Gastroesophageal sphincter (tissue), 4 donors: ENCODE data around the gene ALDH1L1. TPM values are rescaled to one million over a fixed set of nuclear protein-coding genes. Genes with fewer than 3 reads are reported as not detected.

ENCODE experiments used
- ATAC-seq: fragments of 150-250 bp; one replicate; pipeline ENCODE4 v1.9.1; 2016; ENCODE audit warnings: mild to moderate bottlenecking, moderate library complexity
- H3K27ac ChIP-seq, 4 donors: fragments of 200-600 bp; sonication (generic) in 3 of 4; 1 replicate in 3 of 4; 2 replicates in 1 of 4; pipeline ENCODE4 v1.5.1; 2016 to 2019
- H3K27me3 ChIP-seq: fragments of 200-600 bp; sonication (generic); one replicate; pipeline ENCODE4 v1.5.1; 2019
- H3K36me3 ChIP-seq, 2 donors: fragments of 200-600 bp; sonication (generic); one replicate each; pipeline ENCODE4 v1.5.1; 2019; ENCODE audit warnings: control low read depth in 1 of 2
- H3K4me1 ChIP-seq, 3 donors: fragments of 200-600 bp; sonication (generic); 1 replicate in 2 of 3; 2 replicates in 1 of 3; pipeline ENCODE4 v1.5.1; 2016 to 2019; ENCODE audit warnings: control low read depth in 2 of 3
- H3K4me3 ChIP-seq, 2 donors: fragments of 200-600 bp; sonication (generic); one replicate each; pipeline ENCODE4 v1.5.1; 2019; ENCODE audit warnings: mild to moderate bottlenecking in 1 of 2, moderate library complexity in 1 of 2
- H3K9me3 ChIP-seq, 3 donors: fragments of 200-600 bp; sonication (generic); one replicate each; pipeline ENCODE4 v1.5.1; 2017 to 2019; ENCODE audit warnings: control low read depth in 2 of 3
- CTCF ChIP-seq, 4 experiments: fragments of 200-600 bp in 2 of 4; fragments of 450-650 bp in 2 of 4; sonication (generic) in 1 of 4; IDR thresholded peaks; one replicate each; pipeline ENCODE4 v1.5.1; 2017 to 2019; ENCODE audit warnings: antibody characterized with exemption in 4 of 4, mild to moderate bottlenecking in 2 of 4, moderate library complexity in 2 of 4
- EP300 ChIP-seq: sonication (generic); formaldehyde crosslinking; IDR thresholded peaks from one replicate; pipeline ENCODE4 v1.6.1; 2017; ENCODE audit warnings: antibody characterized with exemption, mild to moderate bottlenecking
- POLR2A ChIP-seq, 2 donors: fragments of 450-650 bp; IDR thresholded peaks; one replicate each; pipeline ENCODE4 v1.6.1; 2017; ENCODE audit warnings: antibody characterized with exemption in 2 of 2, mild to moderate bottlenecking in 2 of 2, moderate library complexity in 1 of 2
- POLR2AphosphoS5 ChIP-seq: sonication (generic); formaldehyde crosslinking; IDR thresholded peaks from one replicate; pipeline ENCODE4 v1.6.1; 2017; ENCODE audit warnings: antibody characterized with exemption
- WGBS, 2 donors: methylation state at CpG; one replicate each; pipeline ENCODE4 v1.1.5; 2018; ENCODE audit warnings: low coverage in 1 of 2; 5-methylcytosine and 5-hydroxymethylcytosine counted together
- total RNA-seq, 4 donors: library from RNA; depleted of rRNA; stranded (reverse); fragments of >200 nt; gene quantifications; one replicate each; pipeline ENCODE4 v1.1.0, GENCODE V29; 2016

Gene ALDH1L1
- total RNA-seq, 4 donors from 2014 or later = 16.3 to 67.9 (median 38.7) TPM

DNA sequence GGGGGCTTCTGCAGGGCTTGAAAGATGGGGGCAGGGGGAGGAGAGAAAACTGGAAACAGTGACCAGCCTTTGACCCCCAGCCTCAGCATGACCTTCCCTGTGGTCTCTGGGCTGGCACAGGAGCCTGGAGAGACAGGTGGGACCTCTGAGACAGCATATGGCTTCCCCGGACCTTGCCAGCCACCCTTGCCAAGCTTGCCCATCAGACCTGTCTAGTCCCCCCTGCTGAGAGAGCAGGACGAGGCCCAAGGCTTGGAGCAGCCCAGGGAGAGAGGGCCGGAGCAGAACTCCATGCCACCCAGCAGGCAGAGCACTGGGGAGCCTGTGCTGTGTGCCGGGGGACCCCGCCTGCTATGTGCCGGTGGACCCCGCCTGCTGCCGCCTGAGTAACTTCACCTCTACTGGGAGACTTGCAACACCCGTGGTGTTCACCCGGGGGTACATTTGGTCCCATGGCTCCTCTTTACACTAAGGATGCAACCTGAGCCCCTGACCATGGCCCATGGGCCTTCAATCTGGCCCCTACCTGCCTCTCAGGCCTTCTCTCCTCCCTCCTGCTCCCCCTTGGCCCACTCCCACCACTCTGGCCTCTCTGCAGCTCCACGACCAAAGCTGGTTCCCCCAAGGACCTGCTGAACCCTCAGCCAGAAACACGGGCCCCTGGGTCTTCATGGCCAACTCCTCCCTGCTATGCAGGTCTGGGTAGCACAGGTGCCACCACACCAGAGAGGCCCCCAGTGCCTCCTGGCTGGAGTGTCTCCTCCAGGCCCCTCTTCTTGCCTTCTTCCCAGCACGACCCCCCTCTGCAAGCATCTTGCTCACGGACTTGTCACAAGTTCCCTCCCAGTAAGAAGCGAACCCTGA lies 75.4 kb downstream of the ALDH1L1 start:
- no peak overlapping the region for H3K27ac ChIP-seq
- no peak for ATAC-seq
- TF ChIP-seq POLR2A (IDR thresholded peaks at IDR 0.05) (no peak), CTCF (IDR thresholded peaks at IDR 0.05) (no peak), POLR2AphosphoS5 (no peak), EP300 (no peak)
- WGBS, 2 donors = 73% methylated on average over 3 of the region's 15 CpGs; no CpG with 5 or more reads in 1 of the 2 donors
- H3K36me3 ChIP-seq = peaks cover 0 to 65% of the 10 kb centered on the region in 2 donors
- H3K4me1 ChIP-seq = peaks cover 0 to 30% (median 8%) of the 10 kb centered on the region in 3 donors
- H3K4me3 ChIP-seq = no peak overlapping the region
- H3K9me3 ChIP-seq = no peaks in the 10 kb centered on the region
- H3K27me3 ChIP-seq = no peaks in the 10 kb centered on the region

DNA sequence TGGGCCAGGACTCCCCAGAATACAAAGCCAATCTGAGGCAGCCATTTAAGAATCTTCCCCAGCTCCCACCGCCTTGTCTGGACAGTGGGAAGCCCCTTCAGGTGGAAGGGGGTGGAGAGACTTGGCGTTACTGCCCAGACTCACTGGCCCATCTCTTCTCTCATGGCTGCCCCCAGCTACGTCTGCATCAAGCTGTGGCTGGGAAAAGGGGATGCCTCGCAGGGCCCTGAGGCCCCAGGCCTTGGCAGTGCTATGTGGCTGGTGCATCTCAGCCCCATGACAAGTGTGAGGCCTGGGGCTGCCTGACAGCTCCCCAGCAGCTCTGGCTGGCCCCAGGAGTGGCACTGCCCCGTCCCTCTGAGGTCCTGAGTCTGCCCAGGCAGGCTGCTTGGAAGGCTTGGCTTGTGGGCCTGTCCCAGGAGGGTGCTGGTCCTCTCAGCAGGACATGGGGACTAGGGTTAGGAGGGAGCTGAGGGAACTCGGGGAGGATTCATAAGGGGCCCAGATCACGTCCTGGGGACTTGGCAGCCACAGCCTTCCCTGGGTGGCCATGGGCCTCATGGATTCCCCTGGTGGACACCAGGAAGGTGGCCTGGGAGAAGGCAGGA lies 76.3 kb downstream of the ALDH1L1 start:
- Histone ChIP-seq H3K4me3 (no peak overlapping the region), H3K36me3 (peaks cover 0 to 57% of the 10 kb centered on the region in 2 donors), H3K9me3 (no peaks in the 10 kb centered on the region), H3K27ac (no peak overlapping the region), H3K27me3 (no peaks in the 10 kb centered on the region), H3K4me1 (peaks cover 0 to 30% (median 8%) of the 10 kb centered on the region in 3 donors)
- no peak for ATAC-seq
- WGBS, 2 donors = no CpG with 5 or more reads among the region's 7 CpGs
- TF ChIP-seq EP300 = no peak
- TF ChIP-seq CTCF (IDR thresholded peaks at IDR 0.05) = no peak
- TF ChIP-seq POLR2AphosphoS5 = no peak
- no peak for TF ChIP-seq POLR2A (IDR thresholded peaks at IDR 0.05)

DNA sequence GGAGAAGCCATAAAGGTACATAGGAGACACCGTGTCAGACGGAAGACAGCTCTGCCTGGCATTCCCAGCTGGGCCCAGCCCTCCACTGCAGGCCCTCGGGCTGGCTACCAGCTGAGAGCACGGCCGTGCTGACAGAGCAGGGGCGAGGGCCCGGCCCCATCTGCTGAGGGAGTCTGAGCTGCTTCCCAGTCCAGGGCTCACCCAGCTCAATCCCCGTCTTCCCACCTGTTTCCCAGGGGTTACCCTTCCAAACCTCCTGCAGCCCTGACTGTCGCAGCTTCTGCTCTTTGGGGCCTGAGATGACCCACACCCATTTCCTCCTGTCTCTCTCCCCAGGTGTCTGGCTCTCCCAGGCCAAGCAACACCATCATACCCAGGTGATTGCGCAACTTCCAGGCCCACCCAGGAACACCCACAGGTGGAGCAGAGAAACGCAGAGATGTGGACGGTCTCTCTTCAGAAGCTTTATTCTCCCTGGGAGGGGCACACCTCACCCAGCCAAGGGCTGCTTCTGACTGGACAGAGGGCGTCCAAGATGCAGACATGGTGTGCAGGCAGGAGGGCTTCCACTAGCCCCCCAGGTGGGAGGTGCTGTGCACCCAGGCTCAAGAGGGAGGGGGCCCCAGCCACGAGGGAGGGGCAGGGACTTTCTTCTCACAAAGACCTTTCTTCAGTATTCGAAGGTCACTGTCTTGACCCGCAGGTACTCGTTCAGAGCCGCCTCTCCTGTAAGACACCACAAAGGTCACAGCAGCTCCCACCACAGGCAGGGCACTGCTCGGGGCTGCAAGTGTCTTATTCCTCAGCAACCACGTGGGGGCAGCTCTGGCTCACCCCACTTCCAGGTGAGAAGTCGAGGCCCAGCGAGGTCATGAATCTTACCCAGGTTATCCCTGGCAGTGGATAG lies 77.0 kb downstream of the ALDH1L1 start:
- no peaks in the 10 kb centered on the region for H3K27me3 ChIP-seq
- TF ChIP-seq CTCF (IDR thresholded peaks at IDR 0.05) (no peak), POLR2AphosphoS5 (no peak), POLR2A (IDR thresholded peaks at IDR 0.05) (no peak), EP300 (no peak)
- H3K4me3 ChIP-seq = no peak overlapping the region
- H3K36me3 ChIP-seq = peaks cover 0 to 49% of the 10 kb centered on the region in 2 donors
- peak overlapping the region in 3 of 4 donors; percentile 77 to 82 (median 80) for H3K27ac ChIP-seq
- no peak for ATAC-seq
- H3K9me3 ChIP-seq = no peaks in the 10 kb centered on the region
- WGBS, 2 donors = 70 to 79% methylated on average over 2 of the region's 22 CpGs
- peaks cover 0 to 30% (median 8%) of the 10 kb centered on the region in 3 donors for H3K4me1 ChIP-seq

- Histone ChIP-seq H3K4me3 (no peak overlapping the region), H3K9me3 (no peaks in the 10 kb centered on the region), H3K27ac (peak overlapping the region in 3 of 4 donors; percentile 77 to 82 (median 80)), H3K4me1 (peaks cover 0 to 30% (median 8%) of the 10 kb centered on the region in 3 donors), H3K27me3 (no peaks in the 10 kb centered on the region), H3K36me3 (peaks cover 0 to 43% of the 10 kb centered on the region in 2 donors)
- TF ChIP-seq POLR2AphosphoS5 (peak; percentile 74), CTCF (IDR thresholded peaks at IDR 0.05) (no peak), EP300 (no peak)
- 40 to 60% methylated on average over 1 of the region's 5 CpGs for WGBS, 2 donors
- peak; percentile 81 for ATAC-seq
Observed at GRCh38 chr3:126102530-126102951, 77.8 kb downstream of the ALDH1L1 start.
